ENCODE results near the gene PID1.

- TF ChIP-seq CTCF (IDR thresholded peaks at IDR 0.05) (no peak), POLR2A (IDR thresholded peaks at IDR 0.05) (no peak)
Measured at GRCh38 chr2:229174794-229175496, 96.1 kb downstream of the PID1 start.
